Measurements from ENCODE around the gene HIVEP2.

- TF ChIP-seq SPI1 (IDR thresholded peaks at IDR 0.05; ENCODE audit: low read depth, low read length), result no peak
- no peak for TF ChIP-seq POLR2A (IDR thresholded peaks at IDR 0.05; ENCODE audit: low read depth, low read length)
- no peak for TF ChIP-seq POLR2AphosphoS5 (IDR thresholded peaks at IDR 0.05; ENCODE audit: low read depth, low read length)
- no peak for TF ChIP-seq POU2F2 (IDR thresholded peaks at IDR 0.05; ENCODE audit: low read depth, low read length)
- no peak for TF ChIP-seq PAX5 (IDR thresholded peaks at IDR 0.05; ENCODE audit: insufficient read depth, low read length, severe bottlenecking)
- no peak for TF ChIP-seq TAF1 (IDR thresholded peaks at IDR 0.05; ENCODE audit: low read depth, low read length)
Measured at GRCh38 chr6:142853244-142854180, 91.5 kb downstream of the HIVEP2 start.

Measured in GM12891 (cell line).